HepG2 (cell line): ENCODE results near the gene RNF208. TPM values are rescaled to one million over a fixed set of nuclear protein-coding genes. Genes with fewer than 3 reads are reported as not detected.

ENCODE experiments used
- AGO1 ChIP-seq: fragments of 200-400 bp; formaldehyde crosslinking; IDR thresholded peaks from 2 replicates; pipeline ENCODE4 v1.6.1; 2017; ENCODE audit warnings: mild to moderate bottlenecking, low read depth, low read length, moderate library complexity; ENCODE audit not compliant: poor library complexity, severe bottlenecking
- ETV5 ChIP-seq: IDR thresholded peaks from 2 replicates; pipeline ENCODE4 v1.6.1; 2018; ENCODE audit warnings: missing biosample characterization, missing genetic modification reagents, inconsistent platforms, borderline replicate concordance
- KMT2B ChIP-seq: IDR thresholded peaks from 2 replicates; pipeline ENCODE4 v1.6.1; 2016; ENCODE audit warnings: missing genetic modification reagents, missing compliant biosample characterization
- MYC ChIP-seq: sonication (generic); formaldehyde crosslinking; IDR thresholded peaks from 2 replicates; pipeline ENCODE4 v1.9.0; 2021; ENCODE audit warnings: missing genetic modification reagents, borderline replicate concordance
- NFIB ChIP-seq: sonication (generic); formaldehyde crosslinking; IDR thresholded peaks from 2 replicates; pipeline ENCODE4 v1.9.0; 2021; ENCODE audit warnings: missing genetic modification reagents, mild to moderate bottlenecking, borderline replicate concordance
- NR2C2 ChIP-seq: sonication (generic); formaldehyde crosslinking; IDR thresholded peaks from 2 replicates; pipeline ENCODE4 v1.4.0; 2020; ENCODE audit warnings: missing genetic modification reagents, mild to moderate bottlenecking, moderate library complexity, borderline replicate concordance
- SOX6 ChIP-seq, 2 experiments: fragments of 450-650 bp in 1 of 2; sonication (generic) in 1 of 2; formaldehyde crosslinking in 1 of 2; IDR thresholded peaks; 2 replicates each; pipeline versions ENCODE4 v1.4.0 to v1.6.1; 2017 to 2020; ENCODE audit warnings: antibody characterized with exemption in 1 of 2, mild to moderate bottlenecking in 1 of 2, missing genetic modification reagents in 1 of 2
- TOE1 ChIP-seq: sonication (generic); formaldehyde crosslinking; IDR thresholded peaks from 2 replicates; pipeline ENCODE4 v1.4.0; 2020; ENCODE audit warnings: mild to moderate bottlenecking, missing genetic modification reagents
- TRIM24 ChIP-seq: sonication (generic); formaldehyde crosslinking; IDR thresholded peaks from 2 replicates; pipeline ENCODE4 v1.8.0; 2022; ENCODE audit warnings: mild to moderate bottlenecking, missing genetic modification reagents
- ZNF33A ChIP-seq: sonication (generic); formaldehyde crosslinking; IDR thresholded peaks from 2 replicates; pipeline ENCODE4 v1.5.1; 2020; ENCODE audit warnings: missing genetic modification reagents, mild to moderate bottlenecking, moderate library complexity, borderline replicate concordance
- ZNF446 ChIP-seq: sonication (generic); formaldehyde crosslinking; IDR thresholded peaks from 2 replicates; pipeline ENCODE4 v1.5.0; 2020; ENCODE audit warnings: mild to moderate bottlenecking, missing genetic modification reagents
- ZSCAN22 ChIP-seq: sonication (generic); formaldehyde crosslinking; IDR thresholded peaks from 2 replicates; pipeline ENCODE4 v1.4.0; 2020; ENCODE audit warnings: mild to moderate bottlenecking, missing genetic modification reagents
- polyA plus RNA-seq, 8 experiments: library from polyadenylated mRNA; depleted of rRNA in 3 of 8; stranded (reverse) in 7 of 8; unstranded in 1 of 8; fragments of >200 nt; fragmentation: Illumina TruSeq in 4 of 8; extraction: Trizol in 4 of 8; gene quantifications; 2 replicates each; pipeline versions ENCODE4 v1.2.1 to v1.2.3, GENCODE V29; 2011 to 2016; ENCODE audit warnings: low read depth in 4 of 8, missing spikeins in 1 of 8, mixed read lengths in 1 of 8; ENCODE audit not compliant: insufficient read depth in 1 of 8
- total RNA-seq, 5 experiments: library from RNA; depleted of rRNA; stranded (reverse); fragments of >200 nt; fragmentation: Illumina TruSeq; extraction: Trizol; gene quantifications; 2 replicates each; pipeline ENCODE4 v1.2.3, GENCODE V29; 2016; ENCODE audit warnings: low read depth in 1 of 5
- TF ChIP-seq, protein P1 (sequence below): sonication (generic); formaldehyde crosslinking; IDR thresholded peaks from 2 replicates; pipeline ENCODE4 v1.5.1; 2020; ENCODE audit warnings: mild to moderate bottlenecking, missing genetic modification reagents, moderate library complexity
- TF ChIP-seq, protein P2 (sequence below): sonication (generic); formaldehyde crosslinking; IDR thresholded peaks from 2 replicates; pipeline ENCODE4 v1.9.0; 2022; ENCODE audit warnings: missing genetic modification reagents, mild to moderate bottlenecking, borderline replicate concordance
- TF ChIP-seq, protein P3 (sequence below): sonication (generic); formaldehyde crosslinking; IDR thresholded peaks from 2 replicates; pipeline ENCODE4 v1.4.0; 2020; ENCODE audit warnings: mild to moderate bottlenecking, missing genetic modification reagents
- TF ChIP-seq, protein P4 (sequence below): sonication (generic); formaldehyde crosslinking; IDR thresholded peaks from 2 replicates; pipeline ENCODE4 v1.9.0; 2021; ENCODE audit warnings: missing genetic modification reagents, borderline replicate concordance
- TF ChIP-seq, protein P5 (sequence below): sonication (generic); formaldehyde crosslinking; IDR thresholded peaks from 2 replicates; pipeline ENCODE4 v1.8.0; 2022; ENCODE audit warnings: mild to moderate bottlenecking, missing genetic modification reagents, borderline replicate concordance

RNF208 gene
- total and polyA plus RNA-seq, 2 of the 13 experiments (the other 11 are each of a cell fraction or from before 2014, with no cell fraction given): 1.6 to 2.1 TPM

DNA sequence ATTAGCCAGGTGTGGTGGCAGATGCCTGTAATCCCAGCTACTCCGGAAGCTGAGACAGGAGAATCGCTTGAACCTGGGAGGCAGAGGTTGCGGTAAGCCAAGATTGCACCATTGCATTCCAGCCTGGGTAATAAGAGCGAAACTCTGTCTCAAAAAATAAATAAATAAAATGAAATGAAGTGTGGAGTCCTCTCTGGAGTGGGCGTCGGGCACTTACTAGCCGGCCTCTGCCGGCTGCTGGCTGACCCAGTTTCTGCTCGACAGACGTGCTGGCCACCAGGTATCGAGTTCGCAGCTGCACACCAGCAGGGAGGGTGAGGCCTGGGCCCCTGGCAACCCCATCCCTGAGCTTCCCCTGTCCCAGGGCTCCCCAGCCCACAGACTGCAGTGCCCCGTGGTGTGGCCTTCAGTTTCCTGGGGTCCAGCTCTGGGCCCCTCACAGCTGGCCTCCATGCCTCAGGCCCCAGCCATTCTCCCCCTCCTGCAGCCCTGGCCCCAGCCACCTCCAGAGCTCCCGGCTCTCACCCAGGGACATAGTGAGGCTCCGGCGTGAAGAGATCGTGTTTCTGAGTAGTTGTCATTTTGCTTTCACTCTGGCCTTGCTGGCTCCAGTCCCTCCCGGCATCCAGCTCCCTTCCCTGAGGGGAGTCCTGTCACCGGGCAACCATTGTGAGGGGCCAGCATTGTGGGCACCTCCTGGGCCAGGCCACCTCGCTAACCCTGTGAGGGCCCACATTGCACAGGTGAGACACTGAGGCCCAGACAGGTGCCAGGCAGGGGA is 25.3 kb upstream of the RNF208 start (continued):
- TF ChIP-seq MYC (0 out of 2 replicates have a peak, but pooled peaks have one; percentile 14), KMT2B (CRISPR knock-in tag) (no peak), NR2C2 (CRISPR knock-in tag) (no peak), ZNF33A (CRISPR knock-in tag) (no peak), NFIB (CRISPR knock-in tag) (no peak), AGO1 (peak; percentile 68), ZNF446 (CRISPR knock-in tag) (peak; percentile 34; the same call in 1 of the 2 replicates), ETV5 (CRISPR knock-in tag) (peak; percentile 43; the same call in 1 of the 2 replicates), TRIM24 (CRISPR knock-in tag) (no peak), TOE1 (CRISPR knock-in tag) (no peak), SOX6 (IDR thresholded peaks at IDR 0.05) (no peak), SOX6 (CRISPR knock-in tag; IDR thresholded peaks at IDR 0.05) (0 out of 2 replicates have a peak, but pooled peaks have one; percentile 7), ZSCAN22 (CRISPR knock-in tag) (no peak)
- TF ChIP-seq, protein P1, sequence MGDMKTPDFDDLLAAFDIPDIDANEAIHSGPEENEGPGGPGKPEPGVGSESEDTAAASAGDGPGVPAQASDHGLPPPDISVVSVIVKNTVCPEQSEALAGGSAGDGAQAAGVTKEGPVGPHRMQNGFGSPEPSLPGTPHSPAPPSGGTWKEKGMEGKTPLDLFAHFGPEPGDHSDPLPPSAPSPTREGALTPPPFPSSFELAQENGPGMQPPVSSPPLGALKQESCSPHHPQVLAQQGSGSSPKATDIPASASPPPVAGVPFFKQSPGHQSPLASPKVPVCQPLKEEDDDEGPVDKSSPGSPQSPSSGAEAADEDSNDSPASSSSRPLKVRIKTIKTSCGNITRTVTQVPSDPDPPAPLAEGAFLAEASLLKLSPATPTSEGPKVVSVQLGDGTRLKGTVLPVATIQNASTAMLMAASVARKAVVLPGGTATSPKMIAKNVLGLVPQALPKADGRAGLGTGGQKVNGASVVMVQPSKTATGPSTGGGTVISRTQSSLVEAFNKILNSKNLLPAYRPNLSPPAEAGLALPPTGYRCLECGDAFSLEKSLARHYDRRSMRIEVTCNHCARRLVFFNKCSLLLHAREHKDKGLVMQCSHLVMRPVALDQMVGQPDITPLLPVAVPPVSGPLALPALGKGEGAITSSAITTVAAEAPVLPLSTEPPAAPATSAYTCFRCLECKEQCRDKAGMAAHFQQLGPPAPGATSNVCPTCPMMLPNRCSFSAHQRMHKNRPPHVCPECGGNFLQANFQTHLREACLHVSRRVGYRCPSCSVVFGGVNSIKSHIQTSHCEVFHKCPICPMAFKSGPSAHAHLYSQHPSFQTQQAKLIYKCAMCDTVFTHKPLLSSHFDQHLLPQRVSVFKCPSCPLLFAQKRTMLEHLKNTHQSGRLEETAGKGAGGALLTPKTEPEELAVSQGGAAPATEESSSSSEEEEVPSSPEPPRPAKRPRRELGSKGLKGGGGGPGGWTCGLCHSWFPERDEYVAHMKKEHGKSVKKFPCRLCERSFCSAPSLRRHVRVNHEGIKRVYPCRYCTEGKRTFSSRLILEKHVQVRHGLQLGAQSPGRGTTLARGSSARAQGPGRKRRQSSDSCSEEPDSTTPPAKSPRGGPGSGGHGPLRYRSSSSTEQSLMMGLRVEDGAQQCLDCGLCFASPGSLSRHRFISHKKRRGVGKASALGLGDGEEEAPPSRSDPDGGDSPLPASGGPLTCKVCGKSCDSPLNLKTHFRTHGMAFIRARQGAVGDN (CRISPR knock-in tag): peak; percentile 59
- TF ChIP-seq, protein P2, sequence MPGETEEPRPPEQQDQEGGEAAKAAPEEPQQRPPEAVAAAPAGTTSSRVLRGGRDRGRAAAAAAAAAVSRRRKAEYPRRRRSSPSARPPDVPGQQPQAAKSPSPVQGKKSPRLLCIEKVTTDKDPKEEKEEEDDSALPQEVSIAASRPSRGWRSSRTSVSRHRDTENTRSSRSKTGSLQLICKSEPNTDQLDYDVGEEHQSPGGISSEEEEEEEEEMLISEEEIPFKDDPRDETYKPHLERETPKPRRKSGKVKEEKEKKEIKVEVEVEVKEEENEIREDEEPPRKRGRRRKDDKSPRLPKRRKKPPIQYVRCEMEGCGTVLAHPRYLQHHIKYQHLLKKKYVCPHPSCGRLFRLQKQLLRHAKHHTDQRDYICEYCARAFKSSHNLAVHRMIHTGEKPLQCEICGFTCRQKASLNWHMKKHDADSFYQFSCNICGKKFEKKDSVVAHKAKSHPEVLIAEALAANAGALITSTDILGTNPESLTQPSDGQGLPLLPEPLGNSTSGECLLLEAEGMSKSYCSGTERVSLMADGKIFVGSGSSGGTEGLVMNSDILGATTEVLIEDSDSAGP: no peak; the same call in 1 of the 2 replicates
- TF ChIP-seq, protein P3, sequence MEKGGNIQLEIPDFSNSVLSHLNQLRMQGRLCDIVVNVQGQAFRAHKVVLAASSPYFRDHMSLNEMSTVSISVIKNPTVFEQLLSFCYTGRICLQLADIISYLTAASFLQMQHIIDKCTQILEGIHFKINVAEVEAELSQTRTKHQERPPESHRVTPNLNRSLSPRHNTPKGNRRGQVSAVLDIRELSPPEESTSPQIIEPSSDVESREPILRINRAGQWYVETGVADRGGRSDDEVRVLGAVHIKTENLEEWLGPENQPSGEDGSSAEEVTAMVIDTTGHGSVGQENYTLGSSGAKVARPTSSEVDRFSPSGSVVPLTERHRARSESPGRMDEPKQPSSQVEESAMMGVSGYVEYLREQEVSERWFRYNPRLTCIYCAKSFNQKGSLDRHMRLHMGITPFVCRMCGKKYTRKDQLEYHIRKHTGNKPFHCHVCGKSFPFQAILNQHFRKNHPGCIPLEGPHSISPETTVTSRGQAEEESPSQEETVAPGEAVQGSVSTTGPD (CRISPR knock-in tag): no peak
- TF ChIP-seq, protein P4, sequence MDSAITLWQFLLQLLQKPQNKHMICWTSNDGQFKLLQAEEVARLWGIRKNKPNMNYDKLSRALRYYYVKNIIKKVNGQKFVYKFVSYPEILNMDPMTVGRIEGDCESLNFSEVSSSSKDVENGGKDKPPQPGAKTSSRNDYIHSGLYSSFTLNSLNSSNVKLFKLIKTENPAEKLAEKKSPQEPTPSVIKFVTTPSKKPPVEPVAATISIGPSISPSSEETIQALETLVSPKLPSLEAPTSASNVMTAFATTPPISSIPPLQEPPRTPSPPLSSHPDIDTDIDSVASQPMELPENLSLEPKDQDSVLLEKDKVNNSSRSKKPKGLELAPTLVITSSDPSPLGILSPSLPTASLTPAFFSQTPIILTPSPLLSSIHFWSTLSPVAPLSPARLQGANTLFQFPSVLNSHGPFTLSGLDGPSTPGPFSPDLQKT (CRISPR knock-in tag): no peak
- TF ChIP-seq, protein P5, sequence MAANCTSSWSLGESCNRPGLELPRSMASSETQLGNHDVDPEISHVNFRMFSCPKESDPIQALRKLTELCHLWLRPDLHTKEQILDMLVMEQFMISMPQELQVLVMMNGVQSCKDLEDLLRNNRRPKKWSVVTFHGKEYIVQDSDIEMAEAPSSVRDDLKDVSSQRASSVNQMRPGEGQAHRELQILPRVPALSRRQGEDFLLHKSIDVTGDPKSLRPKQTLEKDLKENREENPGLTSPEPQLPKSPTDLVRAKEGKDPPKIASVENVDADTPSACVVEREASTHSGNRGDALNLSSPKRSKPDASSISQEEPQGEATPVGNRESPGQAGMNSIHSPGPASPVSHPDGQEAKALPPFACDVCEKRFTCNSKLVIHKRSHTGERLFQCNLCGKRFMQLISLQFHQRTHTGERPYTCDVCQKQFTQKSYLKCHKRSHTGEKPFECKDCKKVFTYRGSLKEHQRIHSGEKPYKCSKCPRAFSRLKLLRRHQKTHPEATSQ (CRISPR knock-in tag): no peak
